GM23338 (cell line): Measurements from ENCODE around the gene ESPNL. TPM values are rescaled to one million over a fixed set of nuclear protein-coding genes. Genes with fewer than 3 reads are reported as not detected.

Experiments
- ATAC-seq: fragments of 200-7000 bp; cut with Tn5 transposase; 3 replicates; pipeline ENCODE4 v1.9.1; 2020
- DNase-seq: peaks from one replicate; pipeline ENCODE4 v3.0.0-alpha.2; 2015; ENCODE audit warnings: low spot score
- H2AFZ ChIP-seq: fragments of 200-600 bp; sonication (generic); 2 replicates; pipeline ENCODE4 v1.8.0; 2016; ENCODE audit warnings: antibody characterized with exemption, mild to moderate bottlenecking, moderate library complexity
- H3F3A ChIP-seq: fragments of 200-600 bp; sonication (generic); replicated peaks from 2 replicates; pipeline ENCODE4 v1.8.0; 2017; ENCODE audit warnings: antibody characterized with exemption, mixed run types, low read depth
- H3K27ac ChIP-seq: fragments of 200-600 bp; sonication (generic); 2 replicates; pipeline ENCODE4 v1.6.1; 2016; ENCODE audit warnings: low read depth
- H3K27me3 ChIP-seq: fragments of 200-600 bp; sonication (generic); 2 replicates; pipeline ENCODE4 v1.8.0; 2016; ENCODE audit warnings: mild to moderate bottlenecking, mixed run types, moderate library complexity; ENCODE audit not compliant: insufficient read depth
- H3K36me3 ChIP-seq: fragments of 200-600 bp; sonication (generic); 2 replicates; pipeline ENCODE4 v1.8.0; 2016; ENCODE audit warnings: mild to moderate bottlenecking; ENCODE audit not compliant: insufficient read depth
- H3K4me1 ChIP-seq: fragments of 200-600 bp; sonication (generic); 2 replicates; pipeline ENCODE4 v1.8.0; 2016; ENCODE audit warnings: mild to moderate bottlenecking, moderate library complexity; ENCODE audit not compliant: insufficient read depth
- H3K4me2 ChIP-seq: fragments of 200-600 bp; sonication (generic); 2 replicates; pipeline ENCODE4 v1.7.1; 2017; ENCODE audit warnings: mixed run types
- H3K4me3 ChIP-seq: fragments of 200-600 bp; sonication (generic); 2 replicates; pipeline ENCODE4 v1.6.1; 2016; ENCODE audit warnings: mixed run types
- H3K79me2 ChIP-seq: fragments of 200-600 bp; sonication (generic); replicated peaks from 2 replicates; pipeline ENCODE4 v1.8.0; 2017; ENCODE audit warnings: mild to moderate bottlenecking; ENCODE audit not compliant: insufficient read depth
- H3K9me2 ChIP-seq: fragments of 200-600 bp; sonication (generic); 2 replicates; pipeline ENCODE4 v1.8.0; 2017; ENCODE audit not compliant: insufficient read depth
- H4K20me1 ChIP-seq: fragments of 200-600 bp; sonication (generic); replicated peaks from 2 replicates; pipeline ENCODE4 v1.8.0; 2017; ENCODE audit warnings: mild to moderate bottlenecking; ENCODE audit not compliant: insufficient read depth
- H3K27ac Mint-ChIP-seq: 2 replicates; pipeline ENCODE4 v1.8.0; 2020; ENCODE audit warnings: inconsistent platforms, mild to moderate bottlenecking, moderate library complexity, mixed read lengths
- H3K27me3 Mint-ChIP-seq: 3 replicates; pipeline ENCODE4 v1.8.0; 2022; ENCODE audit warnings: low read depth, mild to moderate bottlenecking, moderate library complexity, mixed read lengths, inconsistent platforms; ENCODE audit not compliant: insufficient read depth, poor library complexity
- H3K36me3 Mint-ChIP-seq: 3 replicates; pipeline ENCODE4 v1.8.0; 2021; ENCODE audit warnings: low read depth, mild to moderate bottlenecking, inconsistent platforms, moderate library complexity, mixed read lengths
- H3K4me1 Mint-ChIP-seq: 3 replicates; pipeline ENCODE4 v1.8.0; 2020; ENCODE audit warnings: mild to moderate bottlenecking, inconsistent platforms, mixed read lengths
- H3K4me3 Mint-ChIP-seq: 3 replicates; pipeline ENCODE4 v1.8.0; 2021; ENCODE audit warnings: moderate library complexity, mild to moderate bottlenecking, inconsistent platforms, mixed read lengths
- H3K9me3 Mint-ChIP-seq: 3 replicates; pipeline ENCODE4 v1.8.0; 2020; ENCODE audit warnings: moderate library complexity, mild to moderate bottlenecking, inconsistent platforms, mixed read lengths
- CREB1 ChIP-seq: fragments of 250-450 bp; sonication (Bioruptor Pico); IDR thresholded peaks from 2 replicates; pipeline ENCODE4 v1.5.0; 2020; ENCODE audit warnings: low read depth, mild to moderate bottlenecking, moderate library complexity
- CTCF ChIP-seq, 2 experiments: fragments of 200-600 bp in 1 of 2; sonication (generic) in 1 of 2; conservative IDR thresholded peaks; 2 replicates each; pipeline versions ENCODE4 v1.5.1 to v1.6.1; 2016 to 2017; ENCODE audit warnings: antibody characterized with exemption in 2 of 2, low read depth in 2 of 2, mild to moderate bottlenecking in 2 of 2, moderate library complexity in 1 of 2
- ETS1 ChIP-seq: IDR thresholded peaks from 2 replicates; pipeline ENCODE4 v1.6.1; 2016; ENCODE audit warnings: antibody characterized with exemption
- EZH2 ChIP-seq: fragments of 200-600 bp; sonication (generic); IDR thresholded peaks from one replicate; pipeline ENCODE4 v1.8.0; 2017; ENCODE audit warnings: antibody characterized with exemption, mild to moderate bottlenecking, low read depth; ENCODE audit not compliant: unreplicated experiment
- EZH2phosphoT487 ChIP-seq: fragments of 200-600 bp; sonication (generic); IDR thresholded peaks from one replicate; pipeline ENCODE4 v1.8.1; 2018; ENCODE audit warnings: antibody characterized with exemption; ENCODE audit not compliant: unreplicated experiment
- JUNB ChIP-seq: IDR thresholded peaks from one replicate; pipeline ENCODE4 v1.6.1; 2016; ENCODE audit warnings: antibody characterized with exemption; ENCODE audit not compliant: unreplicated experiment
- NANOG ChIP-seq: IDR thresholded peaks from 2 replicates; pipeline ENCODE4 v1.6.1; 2016; ENCODE audit warnings: antibody characterized with exemption, borderline replicate concordance
- POLR2AphosphoS5 ChIP-seq: IDR thresholded peaks from 2 replicates; pipeline ENCODE4 v1.6.1; 2016; ENCODE audit warnings: antibody characterized with exemption, low read depth
- REST ChIP-seq: IDR thresholded peaks from one replicate; pipeline ENCODE4 v1.6.1; 2018; ENCODE audit warnings: antibody characterized with exemption; ENCODE audit not compliant: unreplicated experiment
- STAT1 ChIP-seq: IDR thresholded peaks from one replicate; pipeline ENCODE4 v1.6.1; 2016; ENCODE audit warnings: antibody characterized with exemption; ENCODE audit not compliant: unreplicated experiment
- ZNF114 ChIP-seq: fragments of 250-450 bp; sonication (Bioruptor Pico); IDR thresholded peaks from 2 replicates; pipeline ENCODE4 v1.5.0; 2020; ENCODE audit warnings: mild to moderate bottlenecking, moderate library complexity
- ZNF331 ChIP-seq: fragments of 250-450 bp; sonication (Bioruptor Pico); IDR thresholded peaks from 2 replicates; pipeline ENCODE4 v1.5.0; 2020; ENCODE audit warnings: low read depth, mild to moderate bottlenecking, moderate library complexity
- ZNF462 ChIP-seq: fragments of 250-450 bp; sonication (Bioruptor Pico); IDR thresholded peaks from 2 replicates; pipeline ENCODE4 v1.5.0; 2020; ENCODE audit warnings: mild to moderate bottlenecking, moderate library complexity
- polyA plus RNA-seq: library from polyadenylated mRNA; unstranded; fragments of >200 nt; fragmentation: Nextera tagmentation; extraction: Ambion mirVana; gene quantifications from 2 replicates; pipeline ENCODE4 v1.2.1, GENCODE V29; 2016
- total RNA-seq: library from RNA; depleted of rRNA; stranded (reverse); fragments of >200 nt; shearing (Covaris generic); gene quantifications from 2 replicates; pipeline ENCODE4 v1.2.3, GENCODE V29; 2014

Gene ESPNL
- total and polyA plus RNA-seq, 2 experiments from 2014 or later = 0.44 to 3.1 TPM

GRCh38 chr2:238105506-238106338, 5.6 kb downstream of the ESPNL start:
- Histone ChIP-seq H3K79me2 (no peaks in the 10 kb centered on the region), H3K4me3 (no peak overlapping the region), H3K27ac (no peak overlapping the region), H3F3A (no peaks in the 10 kb centered on the region), H3K9me2 (no peaks in the 10 kb centered on the region), H2AFZ (0 out of 2 replicates have a peak overlapping the region, but pooled peaks have one; percentile 80), H3K36me3 (no peaks in the 10 kb centered on the region), H3K4me2 (no peak overlapping the region), H3K27me3 (no peaks in the 10 kb centered on the region), H3K4me1 (peaks cover 13% of the 10 kb centered on the region), H4K20me1 (no peaks in the 10 kb centered on the region)
- no peaks in the 10 kb centered on the region for H3K9me3 Mint-ChIP-seq
- ATAC-seq = no peak
- no peaks in the 10 kb centered on the region for H3K36me3 Mint-ChIP-seq
- peaks cover 29% of the 10 kb centered on the region for H3K4me1 Mint-ChIP-seq
- no peak overlapping the region for H3K4me3 Mint-ChIP-seq
- no peak for DNase-seq
- no peak for TF ChIP-seq STAT1
- no peak for TF ChIP-seq POLR2AphosphoS5
- TF ChIP-seq CREB1 (CRISPR knock-in tag) = no peak
- TF ChIP-seq CTCF (conservative IDR thresholded peaks at IDR 0.05; ENCODE audit: low read depth in 2 of 2) = no peak
- no peak for TF ChIP-seq JUNB
- no peak for TF ChIP-seq NANOG
- TF ChIP-seq ZNF114 (CRISPR knock-in tag) = no peak
- no peak for TF ChIP-seq ZNF462 (CRISPR knock-in tag)
- no peak for TF ChIP-seq ZNF331 (CRISPR knock-in tag)
- no peak for TF ChIP-seq EZH2phosphoT487
- no peak for TF ChIP-seq EZH2
- no peak for TF ChIP-seq REST
- no peak for TF ChIP-seq ETS1
- H3K27me3 Mint-ChIP-seq = peaks cover 17% of the 10 kb centered on the region
- H3K27ac Mint-ChIP-seq = no peak overlapping the region
